ENCODE data around the gene ABLIM3.
A peak's percentile ranks its signal among the peaks of the same experiment; 100 is the strongest.

The ABLIM3 gene

DNA sequence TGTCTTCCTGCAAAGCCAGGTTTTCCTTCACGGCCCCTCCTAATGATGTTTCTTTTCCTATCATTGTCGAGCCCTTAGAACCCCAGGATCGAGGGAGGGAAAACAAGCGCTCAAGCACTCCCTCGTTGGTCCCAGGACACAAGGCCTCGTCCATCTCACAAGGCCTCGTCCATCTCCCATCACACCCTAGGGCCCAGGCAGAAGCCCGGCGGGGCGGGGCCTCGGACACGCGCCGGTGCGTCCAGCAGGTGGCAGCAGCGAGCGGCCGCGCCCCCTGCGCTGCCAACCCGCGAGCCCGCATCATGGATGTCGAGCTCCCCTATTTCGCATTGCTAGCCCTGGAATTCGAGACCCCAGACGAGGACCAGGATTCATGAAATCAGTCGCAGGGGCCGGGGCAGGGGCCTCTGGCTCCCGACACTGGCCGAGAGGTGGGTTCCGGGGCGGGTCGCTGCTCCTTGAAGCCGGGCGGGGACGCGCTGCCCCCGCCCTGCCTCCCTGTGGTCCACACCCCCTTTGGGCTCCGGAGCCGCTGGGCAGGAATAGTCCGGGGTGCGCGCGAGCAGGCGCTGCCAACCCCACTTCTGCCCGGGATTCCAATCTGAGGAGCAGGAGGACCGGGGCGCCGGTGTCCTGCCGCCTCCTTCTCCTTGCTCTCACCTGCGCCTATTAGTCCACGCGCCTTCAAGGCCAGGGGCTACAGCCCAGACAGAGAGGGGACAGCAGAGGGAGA lies at the start of gene ABLIM3:
Gene ABLIM3 (plus strand): TSS at position 270 of the 733 bp plus-strand sequence. CDS start 603 bp downstream, outside the sequence.
- peak; percentile 41 for DNase-seq

DNA sequence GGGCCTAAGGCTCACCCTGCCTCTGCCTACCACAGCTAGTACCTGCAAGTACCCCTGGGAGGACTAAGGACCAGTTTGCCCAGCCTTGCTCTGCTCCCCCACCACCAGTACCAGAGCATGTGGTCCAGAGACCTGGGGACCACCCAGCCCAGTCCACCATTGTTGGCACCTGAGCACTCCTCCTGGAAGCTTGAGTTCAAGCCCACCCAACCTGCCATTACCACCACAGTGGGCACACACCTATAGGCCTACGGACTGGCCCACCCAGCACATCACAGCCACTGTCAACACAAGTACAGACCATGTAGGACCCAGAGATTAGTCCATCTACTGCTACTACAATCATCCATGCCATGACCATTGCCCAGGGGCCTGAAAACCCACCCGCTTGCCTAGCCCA lies 47.7 kb upstream of the ABLIM3 start:
- DNase-seq, result no peak

DNA sequence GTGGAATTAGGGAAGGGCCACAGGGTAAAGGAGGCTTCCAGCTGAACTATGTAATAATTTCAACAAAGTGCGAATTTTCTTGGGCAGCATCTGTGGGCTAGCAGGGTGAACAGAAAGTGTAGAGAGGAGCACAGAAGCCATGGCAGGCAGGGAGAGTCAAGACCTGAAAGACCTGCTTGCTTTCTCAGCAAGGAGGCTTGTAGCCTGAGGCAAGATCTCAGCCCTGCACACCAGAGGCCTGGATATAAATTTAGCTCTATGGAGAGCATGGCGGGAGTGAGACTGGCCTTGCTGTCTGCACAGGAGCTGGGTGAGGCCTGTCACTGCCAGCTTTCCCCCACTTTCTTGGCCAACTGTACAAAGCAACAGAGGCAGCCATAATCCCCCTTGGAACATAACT lies 46.3 kb upstream of the ABLIM3 start:
- DNase-seq, result no peak

- no peak for DNase-seq
These were observed 41.4 kb upstream of the ABLIM3 start for GRCh38 chr5:149099920-149100319.

GRCh38 chr5:149100331-149100730 lies 41.0 kb upstream of the ABLIM3 start:
- no peak for DNase-seq

DNA sequence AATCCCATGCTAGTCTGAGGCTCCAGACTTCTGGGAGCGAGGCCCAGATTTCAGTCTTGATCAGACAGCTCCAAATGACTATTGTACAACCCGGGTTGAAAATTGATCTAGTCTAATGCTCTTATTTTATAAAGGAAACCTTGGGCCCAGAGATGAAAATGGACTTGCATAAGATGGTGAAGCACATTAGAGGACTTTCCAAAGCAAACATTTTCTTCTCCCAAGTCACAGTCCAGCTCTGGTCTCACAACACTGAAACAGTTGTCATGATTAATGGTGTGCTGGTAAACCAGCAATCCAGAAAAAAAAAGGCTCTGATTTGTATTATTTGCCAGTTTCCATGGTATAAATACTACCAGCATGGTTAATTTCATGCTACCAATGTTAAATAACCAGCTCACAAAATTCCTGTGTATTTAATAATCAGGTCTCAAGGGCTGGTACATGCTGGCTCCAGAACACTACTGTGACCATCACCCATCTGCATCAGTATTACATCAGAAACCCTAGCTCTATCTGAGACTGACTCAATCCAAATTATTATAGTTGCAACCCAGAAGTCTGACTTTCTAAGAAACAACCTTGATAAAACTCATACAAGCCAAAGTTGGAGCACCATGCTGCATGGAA lies 32.5 kb upstream of the ABLIM3 start:
- no peak for DNase-seq

DNA sequence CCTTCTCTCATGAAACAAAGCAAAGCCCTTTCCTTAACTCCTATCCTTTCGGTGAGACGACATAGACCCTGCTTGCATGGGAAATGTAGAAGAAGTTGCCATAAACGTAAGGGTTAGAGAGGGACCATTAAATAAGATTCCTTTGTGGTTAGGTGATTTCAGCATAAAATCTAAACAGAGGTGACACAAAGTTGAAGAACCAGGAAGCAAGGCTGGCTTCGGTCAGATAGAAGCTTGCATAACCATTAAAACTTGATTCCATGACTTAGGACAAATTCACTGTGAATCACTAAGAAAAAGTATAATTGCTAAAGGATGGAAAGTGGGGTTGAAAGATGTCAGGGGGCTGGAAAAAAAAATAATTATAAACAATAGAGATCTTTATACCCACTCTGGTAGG lies 30.9 kb upstream of the ABLIM3 start:
- no peak for DNase-seq

GRCh38 chr5:149113669-149114068 lies 27.6 kb upstream of the ABLIM3 start:
- DNase-seq, result no peak

GRCh38 chr5:149114403-149115312 lies 26.6 kb upstream of the ABLIM3 start:
- peak; percentile 25 for DNase-seq

- DNase-seq, result no peak
These were observed 23.3 kb upstream of the ABLIM3 start for GRCh38 chr5:149117970-149118369.

GRCh38 chr5:149118463-149118862 lies 22.8 kb upstream of the ABLIM3 start:
- DNase-seq, result no peak

- no peak for DNase-seq
These were observed 20.1 kb upstream of the ABLIM3 start for GRCh38 chr5:149121145-149121544.

GRCh38 chr5:149123211-149123610 lies 18.1 kb upstream of the ABLIM3 start:
- no peak for DNase-seq

- DNase-seq, result no peak
These were observed 15.9 kb upstream of the ABLIM3 start for GRCh38 chr5:149125386-149125891.

DNA sequence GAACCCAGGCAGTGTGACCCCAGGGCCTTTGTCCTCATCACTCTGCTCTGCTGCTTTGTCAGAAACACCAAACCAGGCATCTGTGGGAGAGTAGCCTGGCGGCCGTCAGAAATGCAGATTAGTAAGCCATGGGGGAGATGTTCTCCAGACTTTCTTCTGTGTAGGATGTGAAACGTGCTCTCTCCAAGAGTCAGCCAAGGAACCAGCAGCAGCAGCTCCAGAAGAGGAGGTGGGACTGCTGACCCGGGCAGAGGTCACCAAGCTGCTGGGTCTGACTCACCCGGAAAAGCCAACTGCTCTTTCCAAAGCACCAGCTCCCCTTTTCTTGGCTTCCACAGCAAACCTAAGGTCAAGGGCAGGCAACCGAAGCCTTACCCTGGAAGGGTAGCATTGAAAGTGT lies 14.4 kb upstream of the ABLIM3 start:
- DNase-seq, result no peak

- DNase-seq, result no peak
These were observed 13.8 kb upstream of the ABLIM3 start for GRCh38 chr5:149127394-149127955.

- DNase-seq, result no peak
These were observed 13.0 kb upstream of the ABLIM3 start for GRCh38 chr5:149128023-149128875.

GRCh38 chr5:149129181-149129580 lies 12.1 kb upstream of the ABLIM3 start:
- DNase-seq, result no peak

DNA sequence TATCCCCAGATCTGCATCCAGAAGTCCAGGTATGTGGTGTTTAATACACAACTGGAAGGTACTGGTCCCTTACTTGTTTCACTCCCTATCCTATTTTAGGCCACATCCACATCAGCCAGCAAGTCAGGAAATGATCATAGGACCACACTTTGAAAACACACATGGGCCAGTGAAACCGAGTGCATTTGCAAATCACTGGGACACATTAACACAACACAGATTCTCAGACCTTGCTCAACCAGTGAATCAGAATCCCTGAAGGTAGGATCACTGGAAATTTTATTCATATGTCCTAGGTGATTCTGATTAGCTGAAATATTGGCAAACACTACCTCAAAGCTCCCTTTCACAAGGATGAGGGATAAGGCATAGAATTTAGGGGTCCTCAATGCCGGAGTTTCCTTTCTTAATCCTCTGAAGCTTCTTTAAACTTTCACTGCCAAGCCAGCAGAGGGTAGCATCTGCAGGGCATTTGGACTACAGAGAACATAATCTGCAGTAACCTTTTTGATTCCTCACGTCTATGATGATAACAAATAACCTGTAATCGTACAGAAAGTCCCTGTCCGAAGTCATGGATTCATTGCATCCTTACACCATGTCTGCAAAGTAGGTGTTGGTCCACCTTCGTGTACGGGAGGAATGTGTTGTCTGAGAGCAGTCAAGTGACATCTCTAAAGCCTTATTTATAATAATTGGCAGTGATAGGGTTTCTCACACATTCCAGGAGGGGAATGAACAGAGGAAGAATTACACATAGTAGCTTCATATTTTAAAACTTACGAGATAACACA lies 11.0 kb upstream of the ABLIM3 start:
- no peak for DNase-seq

GRCh38 chr5:149132474-149132873 lies 8.8 kb upstream of the ABLIM3 start:
- no peak for DNase-seq
